NCI-H82 treated with DMSO at 0.1 percent for 48 hours (cell line): ENCODE data around the gene BMX.
A peak's percentile ranks its signal among the peaks of the same experiment; 100 is the strongest.

ENCODE experiments used
- DNase-seq: peaks from one replicate; lab custom pipeline; 2025; ENCODE audit not compliant: unreplicated experiment; lab: John Stamatoyannopoulos, UW

Gene BMX

GRCh38 chrX:15500497-15500966, at the start of gene BMX:
Gene BMX (plus strand): TSS chrX:15500807. CDS start chrX:15508354, 7,547 bp downstream.
- DNase-seq, result no peak

- DNase-seq, result no peak
Observed at GRCh38 chrX:15451913-15452312, 48.7 kb upstream of the BMX start.

- DNase-seq, result no peak
Observed at GRCh38 chrX:15464704-15465103, 35.9 kb upstream of the BMX start.

- no peak for DNase-seq
Observed at GRCh38 chrX:15465347-15465746, 35.3 kb upstream of the BMX start.

- DNase-seq, result no peak
Observed at GRCh38 chrX:15465896-15466651, 34.5 kb upstream of the BMX start.

- DNase-seq, result peak; percentile 25
Observed at GRCh38 chrX:15468036-15468435, 32.6 kb upstream of the BMX start.

GRCh38 chrX:15469613-15470012, 31.0 kb upstream of the BMX start:
- no peak for DNase-seq

- peak; percentile 24 for DNase-seq
Observed at GRCh38 chrX:15471028-15471427, 29.6 kb upstream of the BMX start.

- no peak for DNase-seq
Observed at GRCh38 chrX:15472531-15472930, 28.1 kb upstream of the BMX start.

GRCh38 chrX:15474028-15474427, 26.6 kb upstream of the BMX start:
- no peak for DNase-seq

GRCh38 chrX:15475021-15475420, 25.6 kb upstream of the BMX start:
- no peak for DNase-seq

- DNase-seq, result no peak
Observed at GRCh38 chrX:15475486-15475885, 25.1 kb upstream of the BMX start.

GRCh38 chrX:15483891-15484290, 16.7 kb upstream of the BMX start:
- no peak for DNase-seq

- no peak for DNase-seq
Observed at GRCh38 chrX:15492469-15492868, 8.1 kb upstream of the BMX start.

GRCh38 chrX:15493118-15493962, 7.3 kb upstream of the BMX start, which contains the start of gene PIR:
Gene PIR (minus strand): TSS chrX:15493333. CDS start chrX:15491257, 2,076 bp downstream.
- peak; percentile 73 for DNase-seq

GRCh38 chrX:15495801-15496200, 4.8 kb upstream of the BMX start:
- DNase-seq, result no peak

GRCh38 chrX:15496824-15497223, 3.8 kb upstream of the BMX start:
- no peak for DNase-seq

GRCh38 chrX:15497865-15498264, 2.7 kb upstream of the BMX start:
- peak; percentile 32 for DNase-seq

- no peak for DNase-seq
Observed at GRCh38 chrX:15498741-15499140, 1.9 kb upstream of the BMX start.

GRCh38 chrX:15499976-15500375, 631 bp upstream of the BMX start:
- no peak for DNase-seq

- DNase-seq, result no peak
Observed at GRCh38 chrX:15501506-15501905, 899 bp downstream of the BMX start.

- no peak for DNase-seq
Observed at GRCh38 chrX:15504661-15505060, 4.1 kb downstream of the BMX start.
